Sigmoid colon (tissue), 7 donors: Measurements from ENCODE around the gene DSCAM. TPM values are rescaled to one million over a fixed set of nuclear protein-coding genes. Genes with fewer than 3 reads are reported as not detected.

Experiments
- DNase-seq: peaks from one replicate; pipeline ENCODE4 v3.0.0-alpha.2; 2019
- H3K27ac ChIP-seq, 4 donors: fragments of 200-600 bp; sonication (generic); one replicate each; pipeline ENCODE4 v1.5.1; 2016 to 2019; ENCODE audit warnings: mild to moderate bottlenecking in 1 of 4
- H3K27me3 ChIP-seq, 3 donors: fragments of 200-600 bp; sonication (generic); one replicate each; pipeline ENCODE4 v1.5.1; 2019; ENCODE audit warnings: mild to moderate bottlenecking in 1 of 3
- H3K36me3 ChIP-seq, 4 donors: fragments of 200-600 bp; sonication (generic); one replicate each; pipeline ENCODE4 v1.5.1; 2016 to 2019
- H3K4me1 ChIP-seq, 4 donors: fragments of 200-600 bp; sonication (generic); one replicate each; pipeline ENCODE4 v1.5.1; 2017 to 2019
- H3K4me3 ChIP-seq, 4 donors: fragments of 200-600 bp; sonication (generic); one replicate each; pipeline ENCODE4 v1.5.1; 2017 to 2019; ENCODE audit warnings: mild to moderate bottlenecking in 2 of 4, moderate library complexity in 1 of 4
- H3K9me3 ChIP-seq, 4 donors: fragments of 200-600 bp in 3 of 4; sonication (generic) in 3 of 4; one replicate each; pipeline versions ENCODE4 v1.5.1 to v1.6.1; 2013 to 2019
- EP300 ChIP-seq, 4 donors: sonication (generic); formaldehyde crosslinking; IDR thresholded peaks; one replicate each; pipeline ENCODE4 v1.6.1; 2017; ENCODE audit warnings: antibody characterized with exemption in 4 of 4
- POLR2A ChIP-seq, 2 donors: fragments of 450-650 bp; IDR thresholded peaks; one replicate each; pipeline ENCODE4 v1.6.1; 2016; ENCODE audit warnings: antibody characterized with exemption in 2 of 2, mild to moderate bottlenecking in 2 of 2, moderate library complexity in 2 of 2
- POLR2AphosphoS5 ChIP-seq, 4 donors: sonication (generic); formaldehyde crosslinking; IDR thresholded peaks; one replicate each; pipeline ENCODE4 v1.6.1; 2017; ENCODE audit warnings: antibody characterized with exemption in 4 of 4
- WGBS, 2 donors: extraction: QIAGEN DNeasy Blood & Tissue Kit; methylation state at CpG; one replicate each; pipeline ENCODE4 v1.1.7; 2013; 5-methylcytosine and 5-hydroxymethylcytosine counted together
- intact Hi-C: fragments of 100-400 bp; cut with DNase I; formaldehyde crosslinking; loops from one replicate; pipeline ENCODE4 v1.15.1; 2023
- polyA plus RNA-seq, 3 donors: library from polyadenylated mRNA; stranded (reverse); fragments of 200-250 nt; gene quantifications; one replicate each; pipeline ENCODE4 v1.2.3, GENCODE V29; 2013
- total RNA-seq, 4 donors: library from RNA; depleted of rRNA; stranded (reverse); fragments of >200 nt; gene quantifications; one replicate each; pipeline ENCODE4 v1.1.0, GENCODE V29; 2016
- TF ChIP-seq, protein P1 (sequence below), 4 experiments: fragments of 450-650 bp in 3 of 4; fragments of 200-600 bp in 1 of 4; IDR thresholded peaks; one replicate each; pipeline ENCODE4 v1.5.1; 2016 to 2019; ENCODE audit warnings: antibody characterized with exemption in 4 of 4, mild to moderate bottlenecking in 3 of 4, moderate library complexity in 2 of 4
- donor health status: healthy with polysubstance abuse.
- donor health status: Bipolar disorder and iron deficiency.
- donor health status: healthy.

Gene DSCAM
- total and polyA plus RNA-seq, 7 donors: 0.17 to 0.55 (median 0.33) TPM; not detected in 2

DNA sequence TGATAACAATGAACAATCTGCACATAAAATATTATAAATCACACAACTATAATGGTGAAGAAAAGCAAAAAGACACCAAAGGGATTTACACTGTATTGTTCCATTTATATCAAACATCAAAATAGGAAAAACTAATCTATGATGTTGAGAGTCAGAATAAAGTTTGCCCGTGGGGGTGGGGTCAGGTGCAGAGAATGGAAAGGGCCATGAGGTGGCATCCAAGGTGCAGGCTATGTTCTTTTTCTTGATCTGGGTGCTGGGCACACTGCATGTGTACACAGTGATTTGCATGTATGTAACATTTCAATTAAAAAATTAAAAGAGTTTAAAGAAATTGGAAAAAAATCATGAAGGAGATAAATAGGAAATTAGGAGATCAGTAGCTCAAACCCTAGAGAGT lies 127.3 kb downstream of the DSCAM start:
- 79 to 95% methylated on average over 1 of the region's 1 CpG for WGBS, 2 donors
- peaks cover 0 to 2% (median 0%) of the 10 kb centered on the region in 4 donors for H3K9me3 ChIP-seq
- intact Hi-C loops: no loop called here
- TF ChIP-seq, protein P1, sequence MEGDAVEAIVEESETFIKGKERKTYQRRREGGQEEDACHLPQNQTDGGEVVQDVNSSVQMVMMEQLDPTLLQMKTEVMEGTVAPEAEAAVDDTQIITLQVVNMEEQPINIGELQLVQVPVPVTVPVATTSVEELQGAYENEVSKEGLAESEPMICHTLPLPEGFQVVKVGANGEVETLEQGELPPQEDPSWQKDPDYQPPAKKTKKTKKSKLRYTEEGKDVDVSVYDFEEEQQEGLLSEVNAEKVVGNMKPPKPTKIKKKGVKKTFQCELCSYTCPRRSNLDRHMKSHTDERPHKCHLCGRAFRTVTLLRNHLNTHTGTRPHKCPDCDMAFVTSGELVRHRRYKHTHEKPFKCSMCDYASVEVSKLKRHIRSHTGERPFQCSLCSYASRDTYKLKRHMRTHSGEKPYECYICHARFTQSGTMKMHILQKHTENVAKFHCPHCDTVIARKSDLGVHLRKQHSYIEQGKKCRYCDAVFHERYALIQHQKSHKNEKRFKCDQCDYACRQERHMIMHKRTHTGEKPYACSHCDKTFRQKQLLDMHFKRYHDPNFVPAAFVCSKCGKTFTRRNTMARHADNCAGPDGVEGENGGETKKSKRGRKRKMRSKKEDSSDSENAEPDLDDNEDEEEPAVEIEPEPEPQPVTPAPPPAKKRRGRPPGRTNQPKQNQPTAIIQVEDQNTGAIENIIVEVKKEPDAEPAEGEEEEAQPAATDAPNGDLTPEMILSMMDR (IDR thresholded peaks at IDR 0.05): no peak
- TF ChIP-seq POLR2AphosphoS5 (IDR thresholded peaks at IDR 0.05) (no peak), POLR2A (IDR thresholded peaks at IDR 0.05) (no peak), EP300 (IDR thresholded peaks at IDR 0.05) (no peak)
- H3K27me3 ChIP-seq: no peaks in the 10 kb centered on the region
- no peaks in the 10 kb centered on the region for H3K36me3 ChIP-seq
- H3K4me1 ChIP-seq: no peaks in the 10 kb centered on the region
- DNase-seq: no peak
- H3K4me3 ChIP-seq: no peak overlapping the region
- H3K27ac ChIP-seq: no peak overlapping the region

DNA sequence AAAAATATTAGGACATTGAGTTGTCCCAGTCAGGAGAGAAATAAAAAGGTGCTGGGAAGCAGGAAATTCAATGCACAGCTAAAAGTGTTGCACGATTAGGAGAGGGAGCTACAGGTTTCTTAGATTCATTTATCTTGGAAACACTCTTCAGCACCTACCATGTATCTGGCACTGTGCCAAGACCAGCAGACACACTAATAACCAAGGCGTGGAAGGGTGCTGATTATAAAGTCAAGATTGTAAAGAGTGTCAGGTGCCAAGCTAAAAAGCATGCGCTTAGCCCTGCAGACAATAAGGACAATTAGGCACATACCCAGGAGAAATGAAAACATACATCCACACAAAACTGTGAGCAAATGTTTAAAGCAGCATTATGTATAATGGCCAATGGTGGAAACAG lies 129.9 kb downstream of the DSCAM start:
- no peak for DNase-seq
- intact Hi-C loops: no loop called here
- Histone ChIP-seq H3K9me3 (peaks cover 0 to 2% (median 0%) of the 10 kb centered on the region in 4 donors), H3K36me3 (no peaks in the 10 kb centered on the region), H3K27ac (no peak overlapping the region), H3K4me3 (no peak overlapping the region), H3K4me1 (no peaks in the 10 kb centered on the region), H3K27me3 (no peaks in the 10 kb centered on the region)
- TF ChIP-seq, protein P1 (IDR thresholded peaks at IDR 0.05): no peak
- no peak for TF ChIP-seq POLR2AphosphoS5 (IDR thresholded peaks at IDR 0.05)
- no peak for TF ChIP-seq EP300 (IDR thresholded peaks at IDR 0.05)
- TF ChIP-seq POLR2A (IDR thresholded peaks at IDR 0.05): no peak
- WGBS, 2 donors: 32 to 71% methylated on average over 3 of the region's 3 CpGs

DNA sequence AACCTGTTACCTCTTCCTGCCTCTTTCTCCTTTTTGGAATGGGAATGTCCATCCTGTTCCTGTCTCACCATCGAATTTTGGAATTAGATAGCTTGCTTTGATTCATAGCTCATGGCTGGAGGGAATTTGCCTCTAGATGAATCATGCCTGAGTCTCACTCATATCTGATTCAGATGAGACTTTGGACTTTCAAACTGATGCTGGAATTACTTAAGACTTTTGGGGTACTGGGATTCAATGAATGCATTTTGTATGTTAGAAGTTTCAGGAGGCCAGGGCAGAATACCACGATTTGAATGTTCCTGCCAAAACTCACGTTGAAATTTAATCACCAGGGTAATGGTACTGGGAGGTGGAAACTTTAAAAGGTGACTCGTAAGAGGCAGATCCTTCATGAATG lies 132.4 kb downstream of the DSCAM start:
- Histone ChIP-seq H3K9me3 (no peaks in the 10 kb centered on the region), H3K27ac (no peak overlapping the region), H3K27me3 (no peaks in the 10 kb centered on the region), H3K4me3 (no peak overlapping the region), H3K4me1 (no peaks in the 10 kb centered on the region), H3K36me3 (no peaks in the 10 kb centered on the region)
- WGBS, 2 donors: 70 to 78% methylated on average over 4 of the region's 4 CpGs
- no peak for DNase-seq
- intact Hi-C loops: no loop called here
- TF ChIP-seq, protein P1 (IDR thresholded peaks at IDR 0.05): no peak
- no peak for TF ChIP-seq EP300 (IDR thresholded peaks at IDR 0.05)
- no peak for TF ChIP-seq POLR2A (IDR thresholded peaks at IDR 0.05)
- no peak for TF ChIP-seq POLR2AphosphoS5 (IDR thresholded peaks at IDR 0.05)

DNA sequence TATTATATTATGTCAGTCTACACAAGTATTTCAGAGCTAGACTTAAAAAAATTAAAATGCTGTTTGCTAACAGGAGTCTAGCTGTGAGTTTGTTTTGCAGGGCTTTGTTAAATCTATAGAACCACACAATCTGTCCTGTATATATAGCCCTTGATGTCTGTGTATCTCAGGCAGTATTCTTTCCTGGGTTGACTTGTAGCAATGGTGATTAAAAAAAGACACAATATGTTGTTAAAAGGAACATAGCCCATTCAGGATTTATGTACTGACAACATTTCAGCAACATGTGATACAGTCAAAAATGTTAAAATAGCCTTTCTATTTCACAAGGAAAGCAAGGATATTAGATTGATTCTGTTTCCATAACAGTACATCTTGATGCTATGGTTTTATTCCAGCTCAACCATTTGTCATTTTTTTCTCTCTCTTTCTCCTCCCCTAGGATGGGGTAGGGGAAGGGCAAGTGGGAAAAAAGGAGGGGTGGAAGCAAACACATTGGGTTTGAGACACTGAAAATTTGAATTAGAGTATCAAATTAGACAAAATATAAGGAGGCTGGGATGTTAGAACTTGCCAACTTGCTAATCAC lies 139.2 kb downstream of the DSCAM start:
- DNase-seq: no peak
- Histone ChIP-seq H3K4me3 (no peak overlapping the region), H3K27ac (no peak overlapping the region), H3K36me3 (no peaks in the 10 kb centered on the region), H3K9me3 (no peaks in the 10 kb centered on the region), H3K27me3 (no peaks in the 10 kb centered on the region), H3K4me1 (no peaks in the 10 kb centered on the region)
- intact Hi-C loops: no loop called here
- TF ChIP-seq POLR2A (IDR thresholded peaks at IDR 0.05) (no peak), POLR2AphosphoS5 (IDR thresholded peaks at IDR 0.05) (no peak), EP300 (IDR thresholded peaks at IDR 0.05) (no peak)
- TF ChIP-seq, protein P1 (IDR thresholded peaks at IDR 0.05): no peak
